HG03469 (cell line): ENCODE data around the gene RGN.
A peak's percentile ranks its signal among the peaks of the same experiment; 100 is the strongest.
"Not testable (repeated sequence)": the region's sequence is repeated elsewhere in the genome, so short reads cannot be mapped to it uniquely, and the experiment has no call there.

Experiments used
- ATAC-seq: cut with Tn5 transposase; IDR thresholded peaks from one replicate; pipeline ENCODE4 v1.9.1; 2021; ENCODE audit warnings: mild to moderate bottlenecking, moderate library complexity, moderate number of reproducible peaks; ENCODE audit not compliant: unreplicated experiment

Gene RGN

DNA sequence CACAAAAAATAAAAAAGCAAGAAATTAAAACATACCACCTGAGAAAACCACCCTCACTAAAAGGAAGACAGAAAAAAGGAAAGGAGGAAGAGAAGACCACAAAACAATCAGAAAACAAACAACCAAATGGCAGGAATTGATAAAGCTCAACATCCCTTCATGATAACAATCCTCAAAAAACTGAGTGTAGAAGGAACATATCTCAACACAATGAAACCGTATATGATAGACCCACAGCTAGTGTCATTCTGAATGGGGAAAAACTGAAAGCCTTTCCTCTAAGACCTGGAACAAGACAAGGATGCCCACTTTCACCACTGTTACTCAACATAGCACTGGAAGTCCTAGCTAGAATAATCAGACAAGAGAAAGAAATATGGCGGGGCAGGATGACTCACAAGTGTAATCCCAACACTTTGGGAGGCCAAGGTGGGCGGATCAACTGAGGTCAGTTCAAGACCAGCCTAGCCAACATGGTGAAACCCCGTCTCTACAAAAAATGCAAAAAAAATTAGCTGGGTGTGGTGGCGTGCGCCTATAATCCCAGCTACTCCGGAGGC, 38.4 kb downstream of the RGN start:
- not testable (repeated sequence) for ATAC-seq

DNA sequence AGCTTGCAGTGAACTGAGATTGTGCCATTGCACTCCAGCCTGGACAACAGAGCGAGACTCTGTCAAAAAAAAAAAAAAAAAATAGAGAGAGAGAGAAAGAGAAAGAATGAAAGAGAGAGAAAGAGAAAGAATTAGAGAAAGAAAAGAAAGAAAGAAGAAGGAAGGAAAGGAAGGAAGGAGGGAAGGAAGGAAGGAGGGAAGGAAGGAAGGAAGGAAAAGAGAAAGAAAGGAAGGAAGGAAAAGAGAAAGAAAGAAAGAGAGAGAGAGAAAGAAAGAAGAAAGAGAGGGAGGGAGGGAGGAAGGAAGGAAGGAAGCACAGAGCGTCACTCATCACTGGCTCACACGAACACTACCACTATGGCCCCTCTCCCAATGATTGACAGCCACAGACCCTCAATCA, 46.2 kb downstream of the RGN start:
- not testable (repeated sequence) for ATAC-seq

DNA sequence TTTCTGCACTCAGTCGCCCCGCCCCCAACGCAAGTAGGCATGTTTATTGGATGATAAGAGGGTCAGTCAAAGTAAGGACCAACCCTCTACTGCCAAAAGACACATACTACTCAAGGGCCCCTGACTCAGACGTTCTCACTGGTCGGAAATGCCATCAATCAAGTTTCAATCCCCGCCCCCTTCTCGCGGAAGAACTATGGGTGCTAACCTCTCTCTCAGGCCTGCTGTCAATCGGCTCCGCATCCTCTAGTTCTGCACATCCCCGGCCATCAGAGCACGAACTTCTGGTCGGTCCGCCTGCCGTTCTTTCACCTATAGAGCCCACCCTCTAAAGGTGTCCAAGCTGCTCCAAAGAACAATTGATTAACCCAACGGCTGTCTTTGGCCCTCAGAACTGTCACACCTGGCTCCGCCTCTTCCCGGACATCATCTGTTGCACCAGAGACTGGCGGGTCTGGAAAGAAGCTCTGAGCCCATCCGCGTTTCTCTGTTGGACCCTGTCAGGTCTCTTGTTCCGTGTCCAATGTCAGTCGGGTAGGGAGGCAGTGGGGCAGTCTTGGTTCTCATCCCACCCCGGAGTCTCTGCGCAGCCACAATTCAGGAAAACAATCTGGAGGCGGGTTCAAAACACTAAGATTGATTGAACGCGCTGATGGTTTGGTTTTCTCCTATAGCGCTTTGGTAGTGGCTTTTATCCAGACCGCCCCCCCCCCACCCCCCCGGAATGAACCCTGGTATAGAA, 51.1 kb downstream of the RGN start:
- ATAC-seq = peak; percentile 97

DNA sequence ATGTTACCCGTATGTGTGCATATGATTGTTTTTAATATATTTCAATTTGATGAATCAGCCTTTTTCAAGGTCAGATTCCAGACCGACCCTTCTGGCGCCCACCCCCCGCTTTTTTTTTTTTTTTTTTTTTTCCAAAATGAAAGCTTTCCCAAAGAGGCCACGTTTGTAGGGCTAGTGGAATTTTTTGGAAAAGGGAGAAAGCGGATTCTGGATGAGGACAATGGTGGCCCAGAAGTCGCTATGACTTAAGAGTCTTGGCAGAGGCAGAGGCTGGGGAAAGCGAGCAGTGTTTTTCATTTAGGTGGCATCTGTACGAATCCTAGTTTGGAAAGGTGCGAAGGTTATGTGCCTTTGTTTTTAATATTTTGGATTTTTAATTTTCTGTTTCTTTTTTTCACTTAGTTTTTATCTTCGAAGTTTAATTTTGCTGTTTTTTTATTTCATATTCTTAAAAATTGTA, 51.7 kb downstream of the RGN start:
- ATAC-seq = no peak

DNA sequence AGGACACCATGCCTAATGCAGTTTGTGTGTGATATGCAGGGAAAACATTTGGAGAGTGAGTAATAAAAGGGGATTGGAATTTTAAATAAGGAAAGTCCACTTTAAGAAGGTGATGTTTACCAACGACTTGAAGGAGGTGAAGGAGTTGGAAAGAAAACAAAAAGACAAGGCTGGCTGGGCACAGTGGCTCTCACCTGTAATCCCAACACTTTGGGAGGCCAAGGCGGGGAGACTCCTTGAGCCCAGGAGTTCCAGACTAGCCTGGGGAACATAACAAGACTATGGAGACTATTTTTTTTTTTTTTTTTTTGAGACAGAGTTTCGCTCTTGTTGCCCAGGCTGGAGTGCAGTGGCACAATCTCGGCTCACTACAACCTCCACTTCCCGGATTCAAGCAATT, 55.2 kb downstream of the RGN start:
- ATAC-seq = no peak

DNA sequence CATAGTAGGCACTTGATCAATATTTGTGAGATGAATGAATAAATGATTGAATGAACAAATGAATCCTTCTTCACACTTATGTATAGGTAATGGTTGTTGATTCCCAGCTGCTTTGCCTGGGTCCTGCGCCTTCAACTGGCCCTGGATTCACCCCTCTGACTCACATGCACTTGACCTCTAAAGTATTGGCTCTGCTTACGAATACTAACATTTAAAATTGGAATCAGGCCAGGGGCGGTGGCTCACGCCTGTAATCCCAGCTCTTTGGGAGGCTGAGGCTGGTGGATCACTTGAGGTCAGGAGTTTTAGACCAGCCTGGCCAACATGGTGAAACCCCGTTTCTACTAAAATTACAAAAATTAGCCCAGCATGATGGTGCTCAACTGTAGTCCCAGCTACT, 57.4 kb downstream of the RGN start:
- not testable (repeated sequence) for ATAC-seq

DNA sequence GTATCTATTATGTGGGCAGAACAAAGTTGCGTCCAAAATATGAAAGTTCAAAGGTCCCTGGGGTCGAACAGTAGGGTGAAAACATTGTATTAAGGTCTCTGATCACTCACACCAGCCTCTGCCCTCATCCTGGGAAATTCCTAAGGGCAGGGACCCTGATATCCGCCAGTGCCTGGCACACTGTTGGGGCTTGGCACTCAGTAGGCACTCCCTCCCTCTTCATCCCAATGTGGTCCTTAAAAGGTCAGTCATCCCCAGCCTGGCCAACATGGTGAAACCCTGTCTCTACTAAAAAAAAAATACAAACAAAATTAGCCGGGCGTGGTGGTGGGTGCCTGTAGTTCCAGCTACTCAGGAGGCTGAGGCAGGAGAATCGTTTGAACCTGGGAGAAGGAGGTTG, 59.9 kb downstream of the RGN start:
- no peak for ATAC-seq
